GM21723 (cell line): ENCODE data around the gene SLC12A8.

Experiments used
- ATAC-seq: cut with Tn5 transposase; IDR thresholded peaks from one replicate; pipeline ENCODE4 v1.9.1; 2021; ENCODE audit warnings: mild to moderate bottlenecking, moderate library complexity; ENCODE audit not compliant: unreplicated experiment

SLC12A8 gene

GRCh38 chr3:125212509-125213363 lies at the start of gene SLC12A8:
Gene SLC12A8 (minus strand): TSS chr3:125212748. CDS start chr3:125211349, 1,399 bp downstream.
- no peak for ATAC-seq

GRCh38 chr3:125262161-125262560 lies 49.6 kb upstream of the SLC12A8 start:
- no peak for ATAC-seq

GRCh38 chr3:125261031-125261430 lies 48.5 kb upstream of the SLC12A8 start:
- no peak for ATAC-seq

- no peak for ATAC-seq
Measured at GRCh38 chr3:125260158-125260557, 47.6 kb upstream of the SLC12A8 start.

GRCh38 chr3:125257536-125257935 lies 45.0 kb upstream of the SLC12A8 start:
- ATAC-seq: no peak

- ATAC-seq: no peak
Measured at GRCh38 chr3:125256675-125257074, 44.1 kb upstream of the SLC12A8 start.

- no peak for ATAC-seq
Measured at GRCh38 chr3:125250973-125251372, 38.4 kb upstream of the SLC12A8 start.

- ATAC-seq: no peak
Measured at GRCh38 chr3:125246237-125246636, 33.7 kb upstream of the SLC12A8 start.

GRCh38 chr3:125245521-125245920 lies 33.0 kb upstream of the SLC12A8 start:
- no peak for ATAC-seq

- ATAC-seq: no peak
Measured at GRCh38 chr3:125240496-125240895, 27.9 kb upstream of the SLC12A8 start.

- ATAC-seq: no peak
Measured at GRCh38 chr3:125239266-125239665, 26.7 kb upstream of the SLC12A8 start.

GRCh38 chr3:125238759-125239158 lies 26.2 kb upstream of the SLC12A8 start:
- no peak for ATAC-seq

GRCh38 chr3:125236331-125236903 lies 23.9 kb upstream of the SLC12A8 start:
- ATAC-seq: no peak

- ATAC-seq: no peak
Measured at GRCh38 chr3:125234831-125235230, 22.3 kb upstream of the SLC12A8 start.

- no peak for ATAC-seq
Measured at GRCh38 chr3:125232401-125232800, 19.9 kb upstream of the SLC12A8 start.

GRCh38 chr3:125231895-125232294 lies 19.3 kb upstream of the SLC12A8 start:
- ATAC-seq: no peak

GRCh38 chr3:125229707-125230106 lies 17.2 kb upstream of the SLC12A8 start:
- ATAC-seq: no peak

GRCh38 chr3:125229168-125229567 lies 16.6 kb upstream of the SLC12A8 start:
- no peak for ATAC-seq

- no peak for ATAC-seq
Measured at GRCh38 chr3:125221831-125222230, 9.3 kb upstream of the SLC12A8 start.

- ATAC-seq: no peak
Measured at GRCh38 chr3:125220727-125221429, 8.3 kb upstream of the SLC12A8 start.

- ATAC-seq: no peak
Measured at GRCh38 chr3:125220183-125220582, 7.6 kb upstream of the SLC12A8 start.

- no peak for ATAC-seq
Measured at GRCh38 chr3:125219261-125219701, 6.7 kb upstream of the SLC12A8 start.
